GM23338 (cell line): Measurements from ENCODE around the gene PATE4. TPM values are rescaled to one million over a fixed set of nuclear protein-coding genes. Genes with fewer than 3 reads are reported as not detected.
"Not testable (repeated sequence)": the region's sequence is repeated elsewhere in the genome, so short reads cannot be mapped to it uniquely, and the experiment has no call there.

Source experiments
- ATAC-seq: fragments of 200-7000 bp; cut with Tn5 transposase; 3 replicates; pipeline ENCODE4 v1.9.1; 2020
- DNase-seq: peaks from one replicate; pipeline ENCODE4 v3.0.0-alpha.2; 2015; ENCODE audit warnings: low spot score
- H2AFZ ChIP-seq: fragments of 200-600 bp; sonication (generic); 2 replicates; pipeline ENCODE4 v1.8.0; 2016; ENCODE audit warnings: antibody characterized with exemption, mild to moderate bottlenecking, moderate library complexity
- H3F3A ChIP-seq: fragments of 200-600 bp; sonication (generic); replicated peaks from 2 replicates; pipeline ENCODE4 v1.8.0; 2017; ENCODE audit warnings: antibody characterized with exemption, mixed run types, low read depth
- H3K27ac ChIP-seq: fragments of 200-600 bp; sonication (generic); 2 replicates; pipeline ENCODE4 v1.6.1; 2016; ENCODE audit warnings: low read depth
- H3K27me3 ChIP-seq: fragments of 200-600 bp; sonication (generic); 2 replicates; pipeline ENCODE4 v1.8.0; 2016; ENCODE audit warnings: mild to moderate bottlenecking, mixed run types, moderate library complexity; ENCODE audit not compliant: insufficient read depth
- H3K36me3 ChIP-seq: fragments of 200-600 bp; sonication (generic); 2 replicates; pipeline ENCODE4 v1.8.0; 2016; ENCODE audit warnings: mild to moderate bottlenecking; ENCODE audit not compliant: insufficient read depth
- H3K4me1 ChIP-seq: fragments of 200-600 bp; sonication (generic); 2 replicates; pipeline ENCODE4 v1.8.0; 2016; ENCODE audit warnings: mild to moderate bottlenecking, moderate library complexity; ENCODE audit not compliant: insufficient read depth
- H3K4me2 ChIP-seq: fragments of 200-600 bp; sonication (generic); 2 replicates; pipeline ENCODE4 v1.7.1; 2017; ENCODE audit warnings: mixed run types
- H3K4me3 ChIP-seq: fragments of 200-600 bp; sonication (generic); 2 replicates; pipeline ENCODE4 v1.6.1; 2016; ENCODE audit warnings: mixed run types
- H3K79me2 ChIP-seq: fragments of 200-600 bp; sonication (generic); replicated peaks from 2 replicates; pipeline ENCODE4 v1.8.0; 2017; ENCODE audit warnings: mild to moderate bottlenecking; ENCODE audit not compliant: insufficient read depth
- H3K9me2 ChIP-seq: fragments of 200-600 bp; sonication (generic); 2 replicates; pipeline ENCODE4 v1.8.0; 2017; ENCODE audit not compliant: insufficient read depth
- H4K20me1 ChIP-seq: fragments of 200-600 bp; sonication (generic); replicated peaks from 2 replicates; pipeline ENCODE4 v1.8.0; 2017; ENCODE audit warnings: mild to moderate bottlenecking; ENCODE audit not compliant: insufficient read depth
- H3K27ac Mint-ChIP-seq: 2 replicates; pipeline ENCODE4 v1.8.0; 2020; ENCODE audit warnings: inconsistent platforms, mild to moderate bottlenecking, moderate library complexity, mixed read lengths
- H3K27me3 Mint-ChIP-seq: 3 replicates; pipeline ENCODE4 v1.8.0; 2022; ENCODE audit warnings: low read depth, mild to moderate bottlenecking, moderate library complexity, mixed read lengths, inconsistent platforms; ENCODE audit not compliant: insufficient read depth, poor library complexity
- H3K36me3 Mint-ChIP-seq: 3 replicates; pipeline ENCODE4 v1.8.0; 2021; ENCODE audit warnings: low read depth, mild to moderate bottlenecking, inconsistent platforms, moderate library complexity, mixed read lengths
- H3K4me1 Mint-ChIP-seq: 3 replicates; pipeline ENCODE4 v1.8.0; 2020; ENCODE audit warnings: mild to moderate bottlenecking, inconsistent platforms, mixed read lengths
- H3K4me3 Mint-ChIP-seq: 3 replicates; pipeline ENCODE4 v1.8.0; 2021; ENCODE audit warnings: moderate library complexity, mild to moderate bottlenecking, inconsistent platforms, mixed read lengths
- H3K9me3 Mint-ChIP-seq: 3 replicates; pipeline ENCODE4 v1.8.0; 2020; ENCODE audit warnings: moderate library complexity, mild to moderate bottlenecking, inconsistent platforms, mixed read lengths
- CREB1 ChIP-seq: fragments of 250-450 bp; sonication (Bioruptor Pico); IDR thresholded peaks from 2 replicates; pipeline ENCODE4 v1.5.0; 2020; ENCODE audit warnings: low read depth, mild to moderate bottlenecking, moderate library complexity
- polyA plus RNA-seq: library from polyadenylated mRNA; unstranded; fragments of >200 nt; fragmentation: Nextera tagmentation; extraction: Ambion mirVana; gene quantifications from 2 replicates; pipeline ENCODE4 v1.2.1, GENCODE V29; 2016
- total RNA-seq: library from RNA; depleted of rRNA; stranded (reverse); fragments of >200 nt; shearing (Covaris generic); gene quantifications from 2 replicates; pipeline ENCODE4 v1.2.3, GENCODE V29; 2014
- TF ChIP-seq, protein P1 (sequence below), 2 experiments: fragments of 200-600 bp in 1 of 2; sonication (generic) in 1 of 2; conservative IDR thresholded peaks; 2 replicates each; pipeline versions ENCODE4 v1.5.1 to v1.6.1; 2016 to 2017; ENCODE audit warnings: antibody characterized with exemption in 2 of 2, low read depth in 2 of 2, mild to moderate bottlenecking in 2 of 2, moderate library complexity in 1 of 2
- TF ChIP-seq, protein P2 (sequence below): IDR thresholded peaks from one replicate; pipeline ENCODE4 v1.6.1; 2018; ENCODE audit warnings: antibody characterized with exemption; ENCODE audit not compliant: unreplicated experiment

The PATE4 gene
- total and polyA plus RNA-seq, 2 experiments from 2014 or later: not detected

DNA sequence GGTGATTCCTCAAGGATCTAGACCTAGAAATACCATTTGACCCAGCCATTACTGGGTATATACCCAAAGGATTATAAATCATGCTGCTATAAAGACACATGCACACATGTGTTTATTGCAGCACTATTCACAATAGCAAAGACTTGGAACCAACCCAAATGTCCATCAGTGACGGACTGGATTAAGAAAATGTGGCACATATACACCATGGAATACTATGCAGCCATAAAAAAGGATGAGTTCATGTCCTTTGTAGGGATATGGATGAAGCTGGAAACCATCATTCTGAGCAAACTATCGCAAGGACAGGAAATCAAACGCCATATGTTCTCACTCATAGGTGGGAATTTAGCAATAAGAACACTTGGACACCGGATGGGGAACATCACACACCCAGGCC, 32.2 kb downstream of the PATE4 start:
- H3K9me3 Mint-ChIP-seq: peaks cover 34% of the 10 kb centered on the region
- not testable (repeated sequence) for H2AFZ ChIP-seq, H3K4me3 ChIP-seq, H3K79me2 ChIP-seq, ATAC-seq, H3K27ac ChIP-seq, H3K36me3 ChIP-seq, H3K4me3 Mint-ChIP-seq, H3K4me1 ChIP-seq, H3K4me2 ChIP-seq, H4K20me1 ChIP-seq, H3K27me3 Mint-ChIP-seq, H3K4me1 Mint-ChIP-seq, DNase-seq, H3F3A ChIP-seq, H3K9me2 ChIP-seq, H3K27me3 ChIP-seq, H3K27ac Mint-ChIP-seq
- peaks cover 13% of the 10 kb centered on the region; the same call in 2 of the 3 replicates for H3K36me3 Mint-ChIP-seq

DNA sequence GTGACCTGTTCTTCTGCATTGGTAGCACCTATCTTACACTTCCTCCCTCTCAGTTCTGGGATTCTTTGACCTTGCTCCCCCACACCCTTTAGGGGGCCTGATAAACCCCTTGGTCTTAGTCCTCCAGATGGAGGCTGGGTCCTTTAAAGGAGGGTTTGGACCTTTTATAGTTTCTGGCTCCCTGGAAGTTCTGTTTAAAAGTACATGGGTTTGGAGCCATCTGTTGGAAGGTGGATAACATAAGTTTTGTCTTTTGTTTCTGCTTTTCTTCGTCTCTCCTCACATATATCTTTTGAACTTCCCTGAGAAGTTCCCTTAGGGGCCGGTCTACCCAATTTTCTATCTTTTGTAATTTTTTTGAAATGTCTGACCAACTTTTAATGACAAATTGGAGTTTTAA, 36.4 kb downstream of the PATE4 start:
- Mint-ChIP-seq H3K27ac (no peak overlapping the region), H3K4me3 (no peak overlapping the region), H3K27me3 (peaks cover 3% of the 10 kb centered on the region), H3K4me1 (0 out of 3 replicates have a peak, but pooled peaks cover 2% of the 10 kb centered on the region), H3K9me3 (peaks cover 30% of the 10 kb centered on the region), H3K36me3 (peaks cover 14% of the 10 kb centered on the region)
- TF ChIP-seq, protein P1, sequence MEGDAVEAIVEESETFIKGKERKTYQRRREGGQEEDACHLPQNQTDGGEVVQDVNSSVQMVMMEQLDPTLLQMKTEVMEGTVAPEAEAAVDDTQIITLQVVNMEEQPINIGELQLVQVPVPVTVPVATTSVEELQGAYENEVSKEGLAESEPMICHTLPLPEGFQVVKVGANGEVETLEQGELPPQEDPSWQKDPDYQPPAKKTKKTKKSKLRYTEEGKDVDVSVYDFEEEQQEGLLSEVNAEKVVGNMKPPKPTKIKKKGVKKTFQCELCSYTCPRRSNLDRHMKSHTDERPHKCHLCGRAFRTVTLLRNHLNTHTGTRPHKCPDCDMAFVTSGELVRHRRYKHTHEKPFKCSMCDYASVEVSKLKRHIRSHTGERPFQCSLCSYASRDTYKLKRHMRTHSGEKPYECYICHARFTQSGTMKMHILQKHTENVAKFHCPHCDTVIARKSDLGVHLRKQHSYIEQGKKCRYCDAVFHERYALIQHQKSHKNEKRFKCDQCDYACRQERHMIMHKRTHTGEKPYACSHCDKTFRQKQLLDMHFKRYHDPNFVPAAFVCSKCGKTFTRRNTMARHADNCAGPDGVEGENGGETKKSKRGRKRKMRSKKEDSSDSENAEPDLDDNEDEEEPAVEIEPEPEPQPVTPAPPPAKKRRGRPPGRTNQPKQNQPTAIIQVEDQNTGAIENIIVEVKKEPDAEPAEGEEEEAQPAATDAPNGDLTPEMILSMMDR (conservative IDR thresholded peaks at IDR 0.05; ENCODE audit: low read depth in 2 of 2): peak in 1 of 2 experiments; percentile 35; a peak in 1 of 4 replicates
- TF ChIP-seq CREB1 (CRISPR knock-in tag): no peak
- DNase-seq: no peak
- Histone ChIP-seq H2AFZ (no peak overlapping the region), H3K27me3 (no peaks in the 10 kb centered on the region), H3K4me1 (no peaks in the 10 kb centered on the region), H3K36me3 (no peaks in the 10 kb centered on the region; the same call in 1 of the 2 replicates), H3K27ac (no peak overlapping the region), H3F3A (no peaks in the 10 kb centered on the region), H3K9me2 (no peaks in the 10 kb centered on the region), H3K4me2 (no peak overlapping the region), H3K4me3 (no peak overlapping the region), H3K79me2 (no peaks in the 10 kb centered on the region), H4K20me1 (no peaks in the 10 kb centered on the region)
- ATAC-seq: no peak

DNA sequence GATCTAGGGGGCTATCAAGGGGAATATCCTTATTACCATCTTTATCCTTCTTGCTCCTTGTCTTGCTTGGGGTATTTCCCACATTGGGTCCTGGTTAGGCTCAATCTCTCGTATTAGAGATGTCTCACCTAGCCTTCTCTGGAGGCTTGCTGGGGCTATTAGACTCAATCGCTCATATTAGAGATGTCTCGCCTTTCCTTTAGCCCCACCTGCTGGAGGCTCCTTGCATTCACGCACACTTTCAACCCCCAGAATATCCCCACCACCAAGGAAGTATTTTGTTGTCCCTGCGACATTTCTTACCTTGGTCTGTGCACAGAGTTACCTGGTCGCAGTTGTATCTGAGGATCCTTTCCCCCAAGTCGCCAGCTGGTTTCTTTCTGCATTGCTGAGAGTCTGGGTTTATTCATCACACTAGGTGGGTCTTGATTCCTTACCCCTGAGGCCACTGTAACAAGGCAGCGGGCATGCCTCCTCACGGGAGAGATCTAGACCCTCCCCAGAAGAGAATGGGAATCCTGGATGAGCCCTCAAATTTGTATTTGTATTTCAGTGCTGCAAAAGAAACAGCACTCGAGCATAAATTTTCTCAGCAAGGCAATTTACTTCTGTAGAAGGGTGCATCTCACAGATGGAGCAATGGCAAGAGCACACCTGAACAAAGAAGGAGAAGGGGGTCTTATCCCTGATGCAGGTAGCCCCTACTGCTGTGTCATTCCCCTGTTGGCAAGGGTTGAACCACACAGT, 38.4 kb downstream of the PATE4 start:
- peaks cover 3% of the 10 kb centered on the region for H3K27me3 Mint-ChIP-seq
- no peaks in the 10 kb centered on the region for H3K27me3 ChIP-seq
- H3K9me3 Mint-ChIP-seq: peaks cover 14% of the 10 kb centered on the region; the same call in 2 of the 3 replicates
- H4K20me1 ChIP-seq: no peaks in the 10 kb centered on the region
- no peak overlapping the region for H3K27ac ChIP-seq
- no peaks in the 10 kb centered on the region for H3K9me2 ChIP-seq
- H3K4me3 Mint-ChIP-seq: no peak overlapping the region
- no peak overlapping the region for H3K4me2 ChIP-seq
- TF ChIP-seq, protein P2, sequence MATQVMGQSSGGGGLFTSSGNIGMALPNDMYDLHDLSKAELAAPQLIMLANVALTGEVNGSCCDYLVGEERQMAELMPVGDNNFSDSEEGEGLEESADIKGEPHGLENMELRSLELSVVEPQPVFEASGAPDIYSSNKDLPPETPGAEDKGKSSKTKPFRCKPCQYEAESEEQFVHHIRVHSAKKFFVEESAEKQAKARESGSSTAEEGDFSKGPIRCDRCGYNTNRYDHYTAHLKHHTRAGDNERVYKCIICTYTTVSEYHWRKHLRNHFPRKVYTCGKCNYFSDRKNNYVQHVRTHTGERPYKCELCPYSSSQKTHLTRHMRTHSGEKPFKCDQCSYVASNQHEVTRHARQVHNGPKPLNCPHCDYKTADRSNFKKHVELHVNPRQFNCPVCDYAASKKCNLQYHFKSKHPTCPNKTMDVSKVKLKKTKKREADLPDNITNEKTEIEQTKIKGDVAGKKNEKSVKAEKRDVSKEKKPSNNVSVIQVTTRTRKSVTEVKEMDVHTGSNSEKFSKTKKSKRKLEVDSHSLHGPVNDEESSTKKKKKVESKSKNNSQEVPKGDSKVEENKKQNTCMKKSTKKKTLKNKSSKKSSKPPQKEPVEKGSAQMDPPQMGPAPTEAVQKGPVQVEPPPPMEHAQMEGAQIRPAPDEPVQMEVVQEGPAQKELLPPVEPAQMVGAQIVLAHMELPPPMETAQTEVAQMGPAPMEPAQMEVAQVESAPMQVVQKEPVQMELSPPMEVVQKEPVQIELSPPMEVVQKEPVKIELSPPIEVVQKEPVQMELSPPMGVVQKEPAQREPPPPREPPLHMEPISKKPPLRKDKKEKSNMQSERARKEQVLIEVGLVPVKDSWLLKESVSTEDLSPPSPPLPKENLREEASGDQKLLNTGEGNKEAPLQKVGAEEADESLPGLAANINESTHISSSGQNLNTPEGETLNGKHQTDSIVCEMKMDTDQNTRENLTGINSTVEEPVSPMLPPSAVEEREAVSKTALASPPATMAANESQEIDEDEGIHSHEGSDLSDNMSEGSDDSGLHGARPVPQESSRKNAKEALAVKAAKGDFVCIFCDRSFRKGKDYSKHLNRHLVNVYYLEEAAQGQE: no peak
- TF ChIP-seq, protein P1 (conservative IDR thresholded peaks at IDR 0.05; ENCODE audit: low read depth in 2 of 2): peak; percentile 78 to 89
- no peaks in the 10 kb centered on the region for H3K4me1 ChIP-seq
- no peak overlapping the region for H3K27ac Mint-ChIP-seq
- ATAC-seq (peak; percentile 79), DNase-seq (peak; percentile 86)
- H3K36me3 ChIP-seq: no peaks in the 10 kb centered on the region; the same call in 1 of the 2 replicates
- no peaks in the 10 kb centered on the region for H3K79me2 ChIP-seq
- H2AFZ ChIP-seq: no peak overlapping the region
- H3K4me3 ChIP-seq: no peak overlapping the region
- H3F3A ChIP-seq: no peaks in the 10 kb centered on the region
- H3K4me1 Mint-ChIP-seq: 0 out of 3 replicates have a peak, but pooled peaks cover 2% of the 10 kb centered on the region
- peaks cover 10% of the 10 kb centered on the region for H3K36me3 Mint-ChIP-seq
